Body of pancreas (tissue), 4 donors: ENCODE results near the gene RAB5A. TPM values are rescaled to one million over a fixed set of nuclear protein-coding genes. Genes with fewer than 3 reads are reported as not detected.
"Not testable (repeated sequence)": the region's sequence is repeated elsewhere in the genome, so short reads cannot be mapped to it uniquely, and the experiment has no call there.

Experiments used
- ATAC-seq: fragments of 150-250 bp; one replicate; pipeline ENCODE4 v1.9.1; 2016
- DNase-seq, 4 donors: peaks; one replicate each; pipeline ENCODE4 v3.0.0-alpha.2; 2019
- H3K27ac ChIP-seq, 4 donors: fragments of 200-600 bp; sonication (generic); 1 replicate in 3 of 4; 2 replicates in 1 of 4; pipeline versions ENCODE4 v1.5.1 to v1.6.1; 2016 to 2019; ENCODE audit warnings: mild to moderate bottlenecking in 1 of 4, mixed read lengths in 1 of 4, moderate library complexity in 1 of 4
- H3K27me3 ChIP-seq, 2 donors: fragments of 200-600 bp; sonication (generic); one replicate each; pipeline ENCODE4 v1.6.0; 2016; ENCODE audit warnings: mild to moderate bottlenecking in 1 of 2
- H3K36me3 ChIP-seq, 2 donors: fragments of 200-600 bp; sonication (generic); replicated peaks in 1 of 2; 2 replicates each; pipeline ENCODE4 v1.5.1; 2016; ENCODE audit warnings: low read depth in 2 of 2; ENCODE audit not compliant: insufficient read depth in 1 of 2
- H3K4me1 ChIP-seq: fragments of 200-600 bp; sonication (generic); one replicate; pipeline ENCODE4 v1.6.0; 2016
- H3K4me3 ChIP-seq, 2 donors: fragments of 200-600 bp; sonication (generic); 1 replicate in 1 of 2; 2 replicates in 1 of 2; pipeline ENCODE4 v1.5.1; 2016 to 2019
- H3K9me3 ChIP-seq, 3 donors: fragments of 200-600 bp; sonication (generic); 1 replicate in 2 of 3; 2 replicates in 1 of 3; pipeline ENCODE4 v1.5.1; 2016
- CTCF ChIP-seq, 7 experiments: fragments of 450-650 bp in 4 of 7; fragments of 200-600 bp in 3 of 7; sonication (generic) in 3 of 7; IDR thresholded peaks; one replicate each; pipeline ENCODE4 v1.5.1; 2016 to 2019; ENCODE audit warnings: antibody characterized with exemption in 7 of 7
- POLR2A ChIP-seq, 3 donors: fragments of 450-650 bp; IDR thresholded peaks; one replicate each; pipeline ENCODE4 v1.6.1; 2016; ENCODE audit warnings: antibody characterized with exemption in 3 of 3, mild to moderate bottlenecking in 2 of 3
- WGBS, 2 donors: methylation state at CpG; one replicate each; pipeline ENCODE4 v1.1.5; 2017; 5-methylcytosine and 5-hydroxymethylcytosine counted together
- intact Hi-C: fragments of 100-400 bp; cut with DNase I; formaldehyde crosslinking; loops from one replicate; pipeline ENCODE4 v1.15.1; 2023
- total RNA-seq, 2 donors: library from RNA; depleted of rRNA; stranded (reverse); fragments of >200 nt; gene quantifications; one replicate each; pipeline ENCODE4 v1.1.0, GENCODE V29; 2016

Gene RAB5A
- total RNA-seq, result 10 to 100 TPM; 30.6 to 35.3 TPM

- DNase-seq, result peak; percentile 98 to 99 (median 98)
- WGBS, 2 donors, result 0 to 1% methylated on average over 36 to 73 of the region's 73 CpGs
- peaks cover 27% of the 10 kb centered on the region for H3K4me1 ChIP-seq
- intact Hi-C loops, result no loop called here
- peak within 1 kb of the TSS; percentile 96 to 99 (median 98) for H3K27ac ChIP-seq
- TF ChIP-seq CTCF (IDR thresholded peaks at IDR 0.05) (peak in 2 of 7 experiments; percentile 9 to 12), POLR2A (IDR thresholded peaks at IDR 0.05) (peak; percentile 88 to 98 (median 96))
- H3K27me3 ChIP-seq, result no peaks in the 10 kb centered on the region
- peak within 1 kb of the TSS; percentile 89 to 94 for H3K4me3 ChIP-seq
- no peaks in the 10 kb centered on the region for H3K9me3 ChIP-seq
- H3K36me3 ChIP-seq, result no peaks in the 10 kb centered on the region
- ATAC-seq, result peak; percentile 97
Observed at GRCh38 chr3:19946832-19947548, at the start of gene RAB5A. Gene RAB5A, plus strand, starts transcription at chr3:19947097. Its CDS starts 3,802 bp downstream, at chr3:19950899.

- H3K4me1 ChIP-seq, result peaks cover 20% of the 10 kb centered on the region
- DNase-seq (no peak), ATAC-seq (no peak)
- H3K36me3 ChIP-seq, result no peaks in the 10 kb centered on the region
- H3K27me3 ChIP-seq, result no peaks in the 10 kb centered on the region
- H3K27ac ChIP-seq, result no peak overlapping the region
- no peak overlapping the region for H3K4me3 ChIP-seq
- TF ChIP-seq POLR2A (IDR thresholded peaks at IDR 0.05) (no peak), CTCF (IDR thresholded peaks at IDR 0.05) (no peak)
- H3K9me3 ChIP-seq, result no peaks in the 10 kb centered on the region
- WGBS, 2 donors, result 54 to 61% methylated on average over 2 of the region's 2 CpGs
- intact Hi-C loops, result no loop called here
Observed at GRCh38 chr3:19898721-19899120, 48.2 kb upstream of the RAB5A start.

GRCh38 chr3:19899264-19899663 lies 47.6 kb upstream of the RAB5A start:
- no peak for TF ChIP-seq CTCF (IDR thresholded peaks at IDR 0.05)
- no peak for TF ChIP-seq POLR2A (IDR thresholded peaks at IDR 0.05)
- no peaks in the 10 kb centered on the region for H3K27me3 ChIP-seq
- no peak overlapping the region for H3K4me3 ChIP-seq
- peaks cover 20% of the 10 kb centered on the region for H3K4me1 ChIP-seq
- WGBS, 2 donors, result 30 to 40% methylated on average over 2 of the region's 2 CpGs
- no peaks in the 10 kb centered on the region for H3K36me3 ChIP-seq
- no peak for ATAC-seq
- intact Hi-C loops, result no loop called here
- no peak for DNase-seq
- no peaks in the 10 kb centered on the region for H3K9me3 ChIP-seq
- no peak overlapping the region for H3K27ac ChIP-seq

- H3K4me3 ChIP-seq, H3K27me3 ChIP-seq, H3K27ac ChIP-seq, H3K36me3 ChIP-seq, H3K9me3 ChIP-seq, intact Hi-C loops, ATAC-seq, DNase-seq: not testable (repeated sequence)
- 75 to 86% methylated on average over 7 of the region's 7 CpGs for WGBS, 2 donors
- peaks cover 20% of the 10 kb centered on the region for H3K4me1 ChIP-seq
Observed at GRCh38 chr3:19899833-19900232, 47.1 kb upstream of the RAB5A start.

GRCh38 chr3:19901337-19901736 lies 45.6 kb upstream of the RAB5A start:
- H3K27ac ChIP-seq, result no peak overlapping the region
- intact Hi-C loops, result no loop called here
- H3K4me3 ChIP-seq, result no peak overlapping the region
- DNase-seq (no peak), ATAC-seq (no peak)
- TF ChIP-seq POLR2A (IDR thresholded peaks at IDR 0.05) (no peak), CTCF (IDR thresholded peaks at IDR 0.05) (no peak)
- no peaks in the 10 kb centered on the region for H3K9me3 ChIP-seq
- 23% methylated on average over 5 of the region's 5 CpGs for WGBS, 2 donors
- H3K4me1 ChIP-seq, result peaks cover 20% of the 10 kb centered on the region
- H3K36me3 ChIP-seq, result no peaks in the 10 kb centered on the region
- no peaks in the 10 kb centered on the region for H3K27me3 ChIP-seq
